KMS-11 (cell line): ENCODE data around the gene CNDP2.
A peak's percentile ranks its signal among the peaks of the same experiment; 100 is the strongest.
"Not testable (repeated sequence)": the region's sequence is repeated elsewhere in the genome, so short reads cannot be mapped to it uniquely, and the experiment has no call there.

Experiments
- H2AFZ ChIP-seq: fragments of 200-600 bp; sonication (generic); 2 replicates; pipeline ENCODE4 v1.6.1; 2016; ENCODE audit warnings: antibody characterized with exemption, mixed run types, low read depth
- H3K27ac ChIP-seq: fragments of 200-600 bp; sonication (generic); 2 replicates; pipeline ENCODE4 v1.6.1; 2016; ENCODE audit warnings: mild to moderate bottlenecking, mixed run types
- H3K27me3 ChIP-seq: fragments of 200-600 bp; sonication (generic); 2 replicates; pipeline ENCODE4 v1.6.1; 2017; ENCODE audit warnings: mild to moderate bottlenecking, low read depth, mixed run types, moderate library complexity; ENCODE audit not compliant: insufficient read depth
- H3K36me3 ChIP-seq: fragments of 200-600 bp; sonication (generic); 2 replicates; pipeline ENCODE4 v1.6.1; 2017; ENCODE audit warnings: mild to moderate bottlenecking, mixed run types; ENCODE audit not compliant: insufficient read depth
- H3K4me1 ChIP-seq: fragments of 200-600 bp; sonication (generic); 2 replicates; pipeline ENCODE4 v1.6.1; 2016; ENCODE audit warnings: mild to moderate bottlenecking, low read depth, mixed run types; ENCODE audit not compliant: poor library complexity, severe bottlenecking
- H3K4me2 ChIP-seq: fragments of 200-600 bp; sonication (generic); 2 replicates; pipeline ENCODE4 v1.7.0; 2016; ENCODE audit warnings: mild to moderate bottlenecking, mixed run types
- H3K4me3 ChIP-seq: fragments of 200-600 bp; sonication (generic); IDR thresholded peaks from 2 replicates; pipeline ENCODE4 v1.6.1; 2017; ENCODE audit warnings: low read depth, low read length, mixed read lengths; ENCODE audit not compliant: insufficient read depth
- H3K79me2 ChIP-seq: fragments of 200-600 bp; sonication (generic); 2 replicates; pipeline ENCODE4 v1.6.1; 2016; ENCODE audit warnings: low read depth, mixed run types; ENCODE audit not compliant: insufficient read depth
- H3K9ac ChIP-seq: fragments of 200-600 bp; sonication (generic); 2 replicates; pipeline ENCODE4 v1.6.1; 2016; ENCODE audit warnings: mild to moderate bottlenecking, mixed run types
- H4K20me1 ChIP-seq: fragments of 200-600 bp; sonication (generic); 2 replicates; pipeline ENCODE4 v1.6.1; 2016; ENCODE audit warnings: mild to moderate bottlenecking, mixed run types; ENCODE audit not compliant: insufficient read depth
- TF ChIP-seq, protein P1 (sequence below): fragments of 200-600 bp; sonication (generic); conservative IDR thresholded peaks from 2 replicates; pipeline ENCODE4 v1.6.1; 2017; ENCODE audit warnings: low read depth, mild to moderate bottlenecking, antibody characterized with exemption, low read length, moderate library complexity, mixed read lengths

The CNDP2 gene

GRCh38 chr18:74500372-74500771, 4.2 kb downstream of the CNDP2 start:
- H3K4me3 ChIP-seq, result no peak overlapping the region
- H3K36me3 ChIP-seq, result peaks cover 31% of the 10 kb centered on the region; the same call in 1 of the 2 replicates

GRCh38 chr18:74500774-74501173, 4.6 kb downstream of the CNDP2 start:
- peak overlapping the region; percentile 70 for H3K4me2 ChIP-seq
- H3K4me1 ChIP-seq, result peaks cover 56% of the 10 kb centered on the region
- H3K79me2 ChIP-seq, result peaks cover 86% of the 10 kb centered on the region
- peak overlapping the region; percentile 70 for H3K9ac ChIP-seq
- H2AFZ ChIP-seq, H3K4me3 ChIP-seq, H4K20me1 ChIP-seq, H3K27me3 ChIP-seq: not testable (repeated sequence)
- peaks cover 34% of the 10 kb centered on the region; the same call in 1 of the 2 replicates for H3K36me3 ChIP-seq
- H3K27ac ChIP-seq, result peak overlapping the region; percentile 78

More at GRCh38 chr18:74500372-74500771, 4.2 kb downstream of the CNDP2 start:
- Histone ChIP-seq H3K27me3 (no peaks in the 10 kb centered on the region), H2AFZ (no peak overlapping the region), H3K27ac (peak overlapping the region; percentile 78), H3K4me2 (peak overlapping the region; percentile 70), H4K20me1 (no peaks in the 10 kb centered on the region), H3K4me1 (peaks cover 52% of the 10 kb centered on the region), H3K79me2 (peaks cover 82% of the 10 kb centered on the region), H3K9ac (peak overlapping the region; percentile 70)
- TF ChIP-seq, protein P1, sequence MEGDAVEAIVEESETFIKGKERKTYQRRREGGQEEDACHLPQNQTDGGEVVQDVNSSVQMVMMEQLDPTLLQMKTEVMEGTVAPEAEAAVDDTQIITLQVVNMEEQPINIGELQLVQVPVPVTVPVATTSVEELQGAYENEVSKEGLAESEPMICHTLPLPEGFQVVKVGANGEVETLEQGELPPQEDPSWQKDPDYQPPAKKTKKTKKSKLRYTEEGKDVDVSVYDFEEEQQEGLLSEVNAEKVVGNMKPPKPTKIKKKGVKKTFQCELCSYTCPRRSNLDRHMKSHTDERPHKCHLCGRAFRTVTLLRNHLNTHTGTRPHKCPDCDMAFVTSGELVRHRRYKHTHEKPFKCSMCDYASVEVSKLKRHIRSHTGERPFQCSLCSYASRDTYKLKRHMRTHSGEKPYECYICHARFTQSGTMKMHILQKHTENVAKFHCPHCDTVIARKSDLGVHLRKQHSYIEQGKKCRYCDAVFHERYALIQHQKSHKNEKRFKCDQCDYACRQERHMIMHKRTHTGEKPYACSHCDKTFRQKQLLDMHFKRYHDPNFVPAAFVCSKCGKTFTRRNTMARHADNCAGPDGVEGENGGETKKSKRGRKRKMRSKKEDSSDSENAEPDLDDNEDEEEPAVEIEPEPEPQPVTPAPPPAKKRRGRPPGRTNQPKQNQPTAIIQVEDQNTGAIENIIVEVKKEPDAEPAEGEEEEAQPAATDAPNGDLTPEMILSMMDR, result no peak

DNA sequence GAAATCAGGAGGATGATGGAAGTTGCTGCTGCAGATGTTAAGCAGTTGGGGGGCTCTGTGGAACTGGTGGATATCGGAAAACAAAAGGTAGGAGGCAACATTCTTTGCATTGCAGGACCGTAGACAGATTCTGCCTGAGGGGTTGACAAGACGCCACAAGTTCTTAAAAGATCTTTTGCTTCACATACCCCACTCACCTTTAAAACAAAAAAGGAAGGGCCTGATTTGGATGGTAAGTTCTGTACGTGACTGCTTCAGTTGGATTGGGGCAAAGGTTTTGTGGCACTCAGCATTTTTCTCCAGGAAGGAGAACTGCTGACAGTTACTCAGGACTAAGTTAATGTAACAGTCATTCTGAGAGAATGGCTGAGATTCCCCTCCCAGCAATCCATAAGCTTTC, 5.2 kb downstream of the CNDP2 start:
- no peak overlapping the region for H3K4me3 ChIP-seq
- peak overlapping the region; percentile 70 for H3K9ac ChIP-seq
- H3K4me1 ChIP-seq, result peaks cover 57% of the 10 kb centered on the region
- H3K27ac ChIP-seq, result peak overlapping the region; percentile 78
- no peaks in the 10 kb centered on the region for H3K27me3 ChIP-seq
- peaks cover 89% of the 10 kb centered on the region for H3K79me2 ChIP-seq
- H2AFZ ChIP-seq, result no peak overlapping the region
- H3K36me3 ChIP-seq, result peaks cover 38% of the 10 kb centered on the region; the same call in 1 of the 2 replicates
- H4K20me1 ChIP-seq, result no peaks in the 10 kb centered on the region
- TF ChIP-seq, protein P1, result no peak
- H3K4me2 ChIP-seq, result peak overlapping the region; percentile 70

- Histone ChIP-seq H3K9ac (no peak overlapping the region), H3K4me1 (peaks cover 48% of the 10 kb centered on the region), H3K4me3 (no peak overlapping the region), H3K79me2 (peaks cover 89% of the 10 kb centered on the region), H3K4me2 (peak overlapping the region; percentile 70), H3K27ac (peak overlapping the region; percentile 78; the same call in 1 of the 2 replicates), H4K20me1 (0 out of 2 replicates have a peak, but pooled peaks cover 2% of the 10 kb centered on the region), H3K27me3 (no peaks in the 10 kb centered on the region), H2AFZ (no peak overlapping the region), H3K36me3 (peaks cover 52% of the 10 kb centered on the region; the same call in 1 of the 2 replicates)
- TF ChIP-seq, protein P1, result no peak
These were observed 7.0 kb downstream of the CNDP2 start for GRCh38 chr18:74503137-74503536.

GRCh38 chr18:74505776-74506175, 9.6 kb downstream of the CNDP2 start:
- peaks cover 94% of the 10 kb centered on the region for H3K79me2 ChIP-seq
- H3K27ac ChIP-seq, result no peak overlapping the region
- H3K36me3 ChIP-seq, result peaks cover 63% of the 10 kb centered on the region; the same call in 1 of the 2 replicates
- peaks cover 41% of the 10 kb centered on the region for H3K4me1 ChIP-seq
- H4K20me1 ChIP-seq, result 0 out of 2 replicates have a peak, but pooled peaks cover 6% of the 10 kb centered on the region
- H3K4me2 ChIP-seq, result no peak overlapping the region
- H3K9ac ChIP-seq, result no peak overlapping the region
- H3K4me3 ChIP-seq, result no peak overlapping the region
- TF ChIP-seq, protein P1, result no peak
- H3K27me3 ChIP-seq, result no peaks in the 10 kb centered on the region
- H2AFZ ChIP-seq, result no peak overlapping the region
